MM.1S (cell line): ENCODE results near the gene KSR1.

Experiments
- DNase-seq: peaks from one replicate; pipeline ENCODE4 v3.0.0-alpha.2; 2015
- H2AFZ ChIP-seq: fragments of 300-600 bp; sonication (generic); 2 replicates; pipeline ENCODE4 v1.6.0; 2016; ENCODE audit warnings: antibody characterized with exemption, low read length
- H3F3A ChIP-seq: fragments of 300-600 bp; sonication (generic); 2 replicates; pipeline ENCODE4 v1.6.1; 2016; ENCODE audit warnings: mild to moderate bottlenecking, antibody characterized with exemption, low read length, moderate library complexity, mixed read lengths; ENCODE audit not compliant: insufficient read depth
- H3K27ac ChIP-seq: fragments of 300-600 bp; sonication (generic); 2 replicates; pipeline ENCODE4 v1.5.1; 2016; ENCODE audit warnings: mild to moderate bottlenecking, low read length
- H3K27me3 ChIP-seq: fragments of 300-600 bp; sonication (generic); replicated peaks from 2 replicates; pipeline ENCODE4 v1.6.0; 2016; ENCODE audit warnings: low read length; ENCODE audit not compliant: insufficient read depth
- H3K36me3 ChIP-seq: fragments of 300-600 bp; sonication (generic); replicated peaks from 2 replicates; pipeline ENCODE4 v1.6.1; 2016; ENCODE audit warnings: mild to moderate bottlenecking, low read length, mixed read lengths; ENCODE audit not compliant: insufficient read depth
- H3K4me1 ChIP-seq: fragments of 300-600 bp; sonication (generic); 2 replicates; pipeline ENCODE4 v1.6.1; 2016; ENCODE audit warnings: low read length, mixed read lengths
- H3K4me2 ChIP-seq: fragments of 300-600 bp; sonication (generic); 2 replicates; pipeline ENCODE4 v1.6.0; 2016; ENCODE audit warnings: low read depth, low read length
- H3K4me3 ChIP-seq: fragments of 300-600 bp; sonication (generic); 2 replicates; pipeline ENCODE4 v1.5.1; 2016; ENCODE audit warnings: low read length, mixed read lengths
- H3K79me2 ChIP-seq: fragments of 300-600 bp; sonication (generic); 2 replicates; pipeline ENCODE4 v1.6.1; 2016; ENCODE audit warnings: mixed run types, low read length, mixed read lengths
- H3K9ac ChIP-seq: fragments of 300-600 bp; sonication (generic); 2 replicates; pipeline ENCODE4 v1.6.1; 2016; ENCODE audit warnings: low read length, mixed read lengths
- H3K9me2 ChIP-seq: fragments of 300-600 bp; sonication (generic); replicated peaks from 2 replicates; pipeline ENCODE4 v1.6.1; 2016; ENCODE audit warnings: mild to moderate bottlenecking, low read length, mixed read lengths; ENCODE audit not compliant: insufficient read depth
- H3K9me3 ChIP-seq: fragments of 300-600 bp; sonication (generic); replicated peaks from 2 replicates; pipeline ENCODE4 v1.6.1; 2016; ENCODE audit warnings: mild to moderate bottlenecking, low read length, mixed read lengths; ENCODE audit not compliant: insufficient read depth
- H4K20me1 ChIP-seq: fragments of 300-600 bp; sonication (generic); 2 replicates; pipeline ENCODE4 v1.6.1; 2016; ENCODE audit warnings: mild to moderate bottlenecking, low read length, moderate library complexity, mixed read lengths; ENCODE audit not compliant: insufficient read depth
- EZH2 ChIP-seq: fragments of 300-600 bp; sonication (generic); optimal IDR thresholded peaks from 2 replicates; pipeline ENCODE3; 2017; ENCODE audit warnings: low read depth, mild to moderate bottlenecking, antibody characterized with exemption, low read length, mixed read lengths
- EZH2phosphoT487 ChIP-seq: fragments of 300-600 bp; sonication (generic); IDR thresholded peaks from 2 replicates; pipeline ENCODE4 v1.6.1; 2018; ENCODE audit warnings: antibody characterized with exemption, low read length
- TF ChIP-seq, protein P1 (sequence below): fragments of 300-600 bp; sonication (generic); IDR thresholded peaks from 2 replicates; pipeline ENCODE4 v1.5.1; 2016; ENCODE audit warnings: antibody characterized with exemption, low read length, mixed read lengths

KSR1 gene

GRCh38 chr17:27550974-27551505 is 94.8 kb downstream of the KSR1 start:
- Histone ChIP-seq H3K4me3 (no peak overlapping the region), H3K9me3 (no peaks in the 10 kb centered on the region), H3F3A (no peaks in the 10 kb centered on the region), H3K27me3 (peaks cover 23% of the 10 kb centered on the region), H3K27ac (no peak overlapping the region), H3K4me2 (no peak overlapping the region), H3K9ac (no peak overlapping the region), H4K20me1 (no peaks in the 10 kb centered on the region), H3K9me2 (no peaks in the 10 kb centered on the region), H3K36me3 (no peaks in the 10 kb centered on the region), H2AFZ (no peak overlapping the region), H3K79me2 (no peaks in the 10 kb centered on the region), H3K4me1 (no peaks in the 10 kb centered on the region)
- TF ChIP-seq EZH2 (no peak), EZH2phosphoT487 (no peak)
- TF ChIP-seq, protein P1, sequence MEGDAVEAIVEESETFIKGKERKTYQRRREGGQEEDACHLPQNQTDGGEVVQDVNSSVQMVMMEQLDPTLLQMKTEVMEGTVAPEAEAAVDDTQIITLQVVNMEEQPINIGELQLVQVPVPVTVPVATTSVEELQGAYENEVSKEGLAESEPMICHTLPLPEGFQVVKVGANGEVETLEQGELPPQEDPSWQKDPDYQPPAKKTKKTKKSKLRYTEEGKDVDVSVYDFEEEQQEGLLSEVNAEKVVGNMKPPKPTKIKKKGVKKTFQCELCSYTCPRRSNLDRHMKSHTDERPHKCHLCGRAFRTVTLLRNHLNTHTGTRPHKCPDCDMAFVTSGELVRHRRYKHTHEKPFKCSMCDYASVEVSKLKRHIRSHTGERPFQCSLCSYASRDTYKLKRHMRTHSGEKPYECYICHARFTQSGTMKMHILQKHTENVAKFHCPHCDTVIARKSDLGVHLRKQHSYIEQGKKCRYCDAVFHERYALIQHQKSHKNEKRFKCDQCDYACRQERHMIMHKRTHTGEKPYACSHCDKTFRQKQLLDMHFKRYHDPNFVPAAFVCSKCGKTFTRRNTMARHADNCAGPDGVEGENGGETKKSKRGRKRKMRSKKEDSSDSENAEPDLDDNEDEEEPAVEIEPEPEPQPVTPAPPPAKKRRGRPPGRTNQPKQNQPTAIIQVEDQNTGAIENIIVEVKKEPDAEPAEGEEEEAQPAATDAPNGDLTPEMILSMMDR, result no peak
- no peak for DNase-seq

DNA sequence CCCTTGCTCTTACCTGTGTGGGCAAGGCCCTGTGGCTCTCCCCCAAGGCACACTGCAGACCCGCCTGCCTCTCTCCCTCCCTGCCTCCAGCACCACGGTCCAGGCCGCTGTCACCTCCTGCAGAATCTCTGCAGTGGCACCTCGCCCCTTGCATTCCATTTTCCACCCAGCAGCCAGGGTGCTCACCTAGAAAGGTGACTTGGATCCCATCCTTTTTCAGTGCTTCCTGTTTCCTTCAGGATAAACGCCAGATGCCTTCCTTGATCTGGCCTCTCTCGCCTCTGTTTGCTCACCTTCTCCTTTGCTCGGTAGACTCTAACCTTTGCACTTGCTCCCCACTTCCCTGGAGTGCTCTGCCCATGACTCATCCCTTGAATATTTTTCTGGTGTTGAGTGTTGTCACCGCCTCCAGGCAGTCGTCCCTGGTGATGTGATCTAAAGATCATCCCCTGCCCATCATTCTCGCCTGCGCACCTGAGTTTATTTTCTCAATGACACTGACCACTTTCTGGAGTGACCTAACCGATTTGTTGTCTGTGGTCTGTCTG is 95.5 kb downstream of the KSR1 start:
- Histone ChIP-seq H2AFZ (no peak overlapping the region), H3K27me3 (peaks cover 16% of the 10 kb centered on the region), H3K36me3 (no peaks in the 10 kb centered on the region), H3F3A (no peaks in the 10 kb centered on the region), H3K79me2 (no peaks in the 10 kb centered on the region), H3K4me1 (no peaks in the 10 kb centered on the region), H3K4me3 (no peak overlapping the region), H3K9ac (no peak overlapping the region), H3K9me2 (no peaks in the 10 kb centered on the region), H3K27ac (no peak overlapping the region), H3K9me3 (no peaks in the 10 kb centered on the region), H4K20me1 (no peaks in the 10 kb centered on the region), H3K4me2 (no peak overlapping the region)
- TF ChIP-seq, protein P1, result no peak
- TF ChIP-seq EZH2 (no peak), EZH2phosphoT487 (no peak)
- no peak for DNase-seq

- Histone ChIP-seq H2AFZ (no peak overlapping the region), H3K79me2 (no peaks in the 10 kb centered on the region), H3K27me3 (peaks cover 11% of the 10 kb centered on the region; the same call in 1 of the 2 replicates), H3K36me3 (no peaks in the 10 kb centered on the region), H3K9me3 (no peaks in the 10 kb centered on the region), H3F3A (no peaks in the 10 kb centered on the region), H3K27ac (no peak overlapping the region), H3K4me2 (no peak overlapping the region), H3K4me1 (no peaks in the 10 kb centered on the region), H3K9me2 (no peaks in the 10 kb centered on the region), H3K4me3 (no peak overlapping the region), H4K20me1 (no peaks in the 10 kb centered on the region), H3K9ac (no peak overlapping the region)
- DNase-seq, result no peak
- TF ChIP-seq, protein P1, result no peak
- TF ChIP-seq EZH2, result no peak
These were observed 96.1 kb downstream of the KSR1 start for GRCh38 chr17:27552276-27552732.
